Caco-2 (cell line): ENCODE measurements around the gene PSMF1. TPM values are rescaled to one million over a fixed set of nuclear protein-coding genes. Genes with fewer than 3 reads are reported as not detected.
"Not testable (repeated sequence)": the region's sequence is repeated elsewhere in the genome, so short reads cannot be mapped to it uniquely, and the experiment has no call there.

ENCODE experiments used
- BruUV-seq: library from RNA; stranded (reverse); fragments of 400-500 nt; replicated peaks from 2 replicates; lab custom pipeline; 2021; lab: Mats Ljungman, UMichigan
- CTCF ChIA-PET: fragments of 300-600 bp; sonication (Branson Sonifier 250); formaldehyde crosslinking; loops from one replicate; lab custom pipeline; 2022; ENCODE audit warnings: antibody characterized with exemption; lab: Charles Lee
- POLR2A ChIA-PET: fragments of 300-600 bp; sonication (Branson Sonifier 250); formaldehyde crosslinking; loops from one replicate; lab custom pipeline; 2022; ENCODE audit warnings: antibody characterized with exemption; lab: Charles Lee
- DNase-seq, 2 experiments: peaks; one replicate each; pipeline versions ENCODE4 v3.0.0 to v3.0.0-alpha.2; 2020 to 2022
- H3K27me3 ChIP-seq: replicated peaks from 2 replicates; pipeline ENCODE4 v1.6.0; 2011; ENCODE audit warnings: low read length; ENCODE audit not compliant: control insufficient read depth, insufficient read depth
- H3K36me3 ChIP-seq: 2 replicates; pipeline ENCODE4 v1.5.1; 2011; ENCODE audit warnings: low read length; ENCODE audit not compliant: control insufficient read depth, insufficient read depth
- H3K4me1 ChIP-seq: fragments of 250-450 bp; sonication (Bioruptor Pico); 2 replicates; pipeline ENCODE4 v1.5.1; 2020; ENCODE audit warnings: mild to moderate bottlenecking
- H3K4me3 ChIP-seq: 2 replicates; pipeline ENCODE4 v1.5.1; 2011; ENCODE audit warnings: low read depth, mild to moderate bottlenecking, control low read depth, low read length
- H3K9me3 ChIP-seq: fragments of 250-450 bp; sonication (Bioruptor Pico); 2 replicates; pipeline ENCODE4 v1.5.1; 2020; ENCODE audit warnings: mild to moderate bottlenecking, moderate library complexity
- H3K27ac Mint-ChIP-seq: one replicate; pipeline ENCODE4 v1.8.0; 2022; ENCODE audit warnings: mixed read lengths; ENCODE audit not compliant: unreplicated experiment
- H3K27me3 Mint-ChIP-seq: one replicate; pipeline ENCODE4 v1.8.0; 2022; ENCODE audit warnings: mixed read lengths; ENCODE audit not compliant: insufficient read depth, unreplicated experiment
- H3K36me3 Mint-ChIP-seq: one replicate; pipeline ENCODE4 v1.8.0; 2022; ENCODE audit warnings: mild to moderate bottlenecking, mixed read lengths; ENCODE audit not compliant: insufficient read depth, unreplicated experiment
- H3K4me1 Mint-ChIP-seq: one replicate; pipeline ENCODE4 v1.8.0; 2022; ENCODE audit warnings: low read depth, mixed read lengths; ENCODE audit not compliant: unreplicated experiment
- H3K4me3 Mint-ChIP-seq: one replicate; pipeline ENCODE4 v1.8.0; 2022; ENCODE audit warnings: mild to moderate bottlenecking, moderate library complexity, mixed read lengths; ENCODE audit not compliant: unreplicated experiment
- H3K9me3 Mint-ChIP-seq: one replicate; pipeline ENCODE4 v1.8.0; 2022; ENCODE audit warnings: mixed read lengths; ENCODE audit not compliant: unreplicated experiment
- CTCF ChIP-seq, 2 experiments: fragments of 200-600 bp in 1 of 2; IDR thresholded peaks; 1 replicate in 1 of 2; 2 replicates in 1 of 2; pipeline versions ENCODE4 v1.5.1 to v1.8.0; 2011 to 2022; ENCODE audit warnings: antibody characterized with exemption in 1 of 2, control low read depth in 1 of 2, inconsistent platforms in 1 of 2, low read depth in 1 of 2, low read length in 1 of 2, mild to moderate bottlenecking in 1 of 2, moderate library complexity in 1 of 2; ENCODE audit not compliant: insufficient read depth in 1 of 2, severe bottlenecking in 1 of 2, unreplicated experiment in 1 of 2
- intact Hi-C: fragments of 100-400 bp; cut with micrococcal nuclease; formaldehyde crosslinking; loops from one replicate; pipeline ENCODE4 v1.10.0; 2022; ENCODE audit not compliant: unreplicated experiment
- total RNA-seq: library from RNA; stranded (reverse); gene quantifications from 2 replicates; pipeline ENCODE4 v1.2.3, GENCODE V29; 2022

PSMF1 gene
- total RNA-seq, 1 experiment from 2014 or later = 141 TPM

GRCh38 chr20:1215386-1216170 lies 97.2 kb downstream of the PSMF1 start:
- no peaks in the 10 kb centered on the region for H3K4me1 Mint-ChIP-seq
- no peak overlapping the region for H3K4me3 ChIP-seq
- no peaks in the 10 kb centered on the region for H3K36me3 ChIP-seq
- no peak overlapping the region for H3K4me3 Mint-ChIP-seq
- H3K27me3 Mint-ChIP-seq = peaks cover 7% of the 10 kb centered on the region
- no TSS peak for BruUV-seq
- 0 out of 2 replicates have a peak, but pooled peaks cover 3% of the 10 kb centered on the region for H3K4me1 ChIP-seq
- no peak for DNase-seq
- no peaks in the 10 kb centered on the region for H3K27me3 ChIP-seq
- TF ChIP-seq CTCF (IDR thresholded peaks at IDR 0.05; ENCODE audit: insufficient read depth in 1 of 2, low read depth in 1 of 2, low read length in 1 of 2, severe bottlenecking in 1 of 2, unreplicated experiment in 1 of 2) = no peak
- no peak overlapping the region for H3K27ac Mint-ChIP-seq
- intact Hi-C loops = loop anchor here (10.0 kb wide), 1 partner anchor 261 kb away; no protein-coding TSS in a partner anchor
- CTCF ChIA-PET = no interaction called here
- no peaks in the 10 kb centered on the region for H3K9me3 Mint-ChIP-seq
- POLR2A ChIA-PET = no interaction called here
- H3K36me3 Mint-ChIP-seq = no peaks in the 10 kb centered on the region
- H3K9me3 ChIP-seq = no peaks in the 10 kb centered on the region

GRCh38 chr20:1216527-1217427 lies 98.4 kb downstream of the PSMF1 start:
- peak in 1 of 2 experiments; percentile 11 for DNase-seq
- peaks cover 13% of the 10 kb centered on the region for H3K27me3 Mint-ChIP-seq
- CTCF ChIA-PET, H3K4me3 ChIP-seq, H3K9me3 Mint-ChIP-seq, H3K27me3 ChIP-seq, H3K4me1 ChIP-seq, H3K36me3 Mint-ChIP-seq, H3K27ac Mint-ChIP-seq, H3K4me1 Mint-ChIP-seq, BruUV-seq, H3K36me3 ChIP-seq, POLR2A ChIA-PET, H3K9me3 ChIP-seq, H3K4me3 Mint-ChIP-seq: not testable (repeated sequence)
- intact Hi-C loops = loop anchor here (10.0 kb wide), 1 partner anchor 262 kb away; no protein-coding TSS in a partner anchor

Other genes with a start within 250 kb of the PSMF1 start
- not detected in 2 replicates for gene ANGPT4, start 202.3 kb upstream of the PSMF1 start, total RNA-seq
- gene RSPO4, start 116.3 kb upstream of the PSMF1 start, total RNA-seq = 0.26 and 0.41 TPM in 2 replicates
- gene TMEM74B, start 66.4 kb downstream of the PSMF1 start, total RNA-seq = 6.9 and 7.8 TPM in 2 replicates
- gene C20orf202, start 84.9 kb downstream of the PSMF1 start, total RNA-seq = not detected in 2 replicates
- gene RAD21L1, start 107.4 kb downstream of the PSMF1 start, total RNA-seq = not detected in 2 replicates
- gene SNPH, start 147.7 kb downstream of the PSMF1 start, total RNA-seq = 0.28 and 0.36 TPM in 2 replicates
- 1.4 and 2.0 TPM in 2 replicates for gene SDCBP2, start 210.5 kb downstream of the PSMF1 start, total RNA-seq